Hepatocyte (in vitro differentiated cells): ENCODE measurements around the gene ZNF664. TPM values are rescaled to one million over a fixed set of nuclear protein-coding genes. Genes with fewer than 3 reads are reported as not detected.
A peak's percentile ranks its signal among the peaks of the same experiment; 100 is the strongest.

Experiments
- DNase-seq: peaks from one replicate; pipeline ENCODE4 v3.0.0-alpha.2; 2016; ENCODE audit warnings: low spot score
- H2AFZ ChIP-seq: fragments of 200-600 bp; sonication (generic); 2 replicates; pipeline ENCODE4 v1.6.0; 2016; ENCODE audit warnings: antibody characterized with exemption, mild to moderate bottlenecking
- H3K27ac ChIP-seq: fragments of 200-600 bp; sonication (generic); 2 replicates; pipeline ENCODE4 v1.5.1; 2016; ENCODE audit warnings: mild to moderate bottlenecking
- H3K27me3 ChIP-seq: fragments of 200-600 bp; sonication (generic); 2 replicates; pipeline ENCODE4 v1.6.1; 2016
- H3K36me3 ChIP-seq: fragments of 200-600 bp; sonication (generic); replicated peaks from 2 replicates; pipeline ENCODE4 v1.5.1; 2016; ENCODE audit warnings: low read depth; ENCODE audit not compliant: insufficient read depth
- H3K4me1 ChIP-seq: fragments of 200-600 bp; sonication (generic); 2 replicates; pipeline ENCODE4 v1.5.1; 2016; ENCODE audit warnings: mild to moderate bottlenecking, moderate library complexity; ENCODE audit not compliant: insufficient read depth
- H3K4me2 ChIP-seq: fragments of 200-600 bp; sonication (generic); 2 replicates; pipeline ENCODE4 v1.6.0; 2016
- H3K4me3 ChIP-seq: fragments of 200-600 bp; sonication (generic); 2 replicates; pipeline ENCODE4 v1.5.1; 2016; ENCODE audit warnings: mild to moderate bottlenecking
- H3K79me2 ChIP-seq: fragments of 200-600 bp; sonication (generic); 2 replicates; pipeline ENCODE4 v1.6.0; 2017; ENCODE audit warnings: mild to moderate bottlenecking
- H3K9me2 ChIP-seq: fragments of 200-600 bp; sonication (generic); replicated peaks from 2 replicates; pipeline ENCODE4 v1.6.0; 2017; ENCODE audit warnings: mild to moderate bottlenecking; ENCODE audit not compliant: insufficient read depth
- H3K9me3 ChIP-seq: fragments of 200-600 bp; sonication (generic); 2 replicates; pipeline ENCODE4 v1.5.1; 2016; ENCODE audit warnings: low read depth, mild to moderate bottlenecking
- H4K20me1 ChIP-seq: fragments of 200-600 bp; sonication (generic); 2 replicates; pipeline ENCODE4 v1.6.0; 2016; ENCODE audit warnings: mild to moderate bottlenecking; ENCODE audit not compliant: insufficient read depth, poor library complexity, severe bottlenecking
- EZH2 ChIP-seq: fragments of 200-600 bp; sonication (generic); IDR thresholded peaks from 2 replicates; pipeline ENCODE4 v1.6.1; 2016; ENCODE audit warnings: antibody characterized with exemption, mild to moderate bottlenecking, borderline replicate concordance
- EZH2phosphoT487 ChIP-seq: fragments of 200-600 bp; sonication (generic); IDR thresholded peaks from one replicate; pipeline ENCODE4 v1.6.1; 2018; ENCODE audit warnings: antibody characterized with exemption, mild to moderate bottlenecking, low read depth, moderate library complexity; ENCODE audit not compliant: unreplicated experiment, severe bottlenecking
- WGBS: methylation state at CpG from one replicate; pipeline ENCODE4 v1.1.6; 2016; ENCODE audit warnings: low lambda C conversion rate; ENCODE audit errors: missing lambda C conversion rate; 5-methylcytosine and 5-hydroxymethylcytosine counted together
- polyA plus RNA-seq: library from polyadenylated mRNA; unstranded; fragments of >200 nt; fragmentation: Nextera tagmentation; extraction: Ambion mirVana; gene quantifications from 2 replicates; pipeline ENCODE4 v1.2.1, GENCODE V29; 2016
- total RNA-seq: library from RNA; depleted of rRNA; stranded (reverse); fragments of >200 nt; gene quantifications from 2 replicates; pipeline ENCODE4 v1.2.3, GENCODE V29; 2014
- TF ChIP-seq, protein P1 (sequence below): fragments of 200-600 bp; sonication (generic); IDR thresholded peaks from 2 replicates; pipeline ENCODE4 v1.5.1; 2016; ENCODE audit warnings: antibody characterized with exemption, mild to moderate bottlenecking; ENCODE audit not compliant: poor library complexity

The ZNF664 gene
- 63.9 and 80.4 TPM in 2 replicates for total RNA-seq
- 13.5 and 17.6 TPM in 2 replicates for polyA plus RNA-seq

GRCh38 chr12:123972457-123973401 lies at the start of gene ZNF664, which contains the start of gene CCDC92:
Gene ZNF664, plus strand, starts transcription at chr12:123973215. Its CDS starts 38,930 bp downstream, at chr12:124012145.
Gene CCDC92, minus strand, starts transcription at chr12:123972831. Its CDS starts 28,526 bp downstream, at chr12:123944305.
- H3K4me1 ChIP-seq, result peaks cover 13% of the 10 kb centered on the region
- peaks cover 26% of the 10 kb centered on the region for H4K20me1 ChIP-seq
- H3K79me2 ChIP-seq, result peaks cover 82% of the 10 kb centered on the region
- WGBS, result 0% methylated on average over 2 of the region's 138 CpGs
- H3K9me2 ChIP-seq, result no peaks in the 10 kb centered on the region
- H3K4me2 ChIP-seq, result peak within 1 kb of the TSS; percentile 86
- no peaks in the 10 kb centered on the region for H3K27me3 ChIP-seq
- H3K36me3 ChIP-seq, result no peaks in the 10 kb centered on the region
- peak within 1 kb of the TSS; percentile 95 for H2AFZ ChIP-seq
- no peaks in the 10 kb centered on the region for H3K9me3 ChIP-seq
- peak within 1 kb of the TSS; percentile 99 for H3K27ac ChIP-seq
- DNase-seq, result peak; percentile 98
- no peak for TF ChIP-seq EZH2
- TF ChIP-seq, protein P1, sequence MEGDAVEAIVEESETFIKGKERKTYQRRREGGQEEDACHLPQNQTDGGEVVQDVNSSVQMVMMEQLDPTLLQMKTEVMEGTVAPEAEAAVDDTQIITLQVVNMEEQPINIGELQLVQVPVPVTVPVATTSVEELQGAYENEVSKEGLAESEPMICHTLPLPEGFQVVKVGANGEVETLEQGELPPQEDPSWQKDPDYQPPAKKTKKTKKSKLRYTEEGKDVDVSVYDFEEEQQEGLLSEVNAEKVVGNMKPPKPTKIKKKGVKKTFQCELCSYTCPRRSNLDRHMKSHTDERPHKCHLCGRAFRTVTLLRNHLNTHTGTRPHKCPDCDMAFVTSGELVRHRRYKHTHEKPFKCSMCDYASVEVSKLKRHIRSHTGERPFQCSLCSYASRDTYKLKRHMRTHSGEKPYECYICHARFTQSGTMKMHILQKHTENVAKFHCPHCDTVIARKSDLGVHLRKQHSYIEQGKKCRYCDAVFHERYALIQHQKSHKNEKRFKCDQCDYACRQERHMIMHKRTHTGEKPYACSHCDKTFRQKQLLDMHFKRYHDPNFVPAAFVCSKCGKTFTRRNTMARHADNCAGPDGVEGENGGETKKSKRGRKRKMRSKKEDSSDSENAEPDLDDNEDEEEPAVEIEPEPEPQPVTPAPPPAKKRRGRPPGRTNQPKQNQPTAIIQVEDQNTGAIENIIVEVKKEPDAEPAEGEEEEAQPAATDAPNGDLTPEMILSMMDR, result peak; percentile 33
- H3K4me3 ChIP-seq, result peak within 1 kb of the TSS; percentile 98

DNA sequence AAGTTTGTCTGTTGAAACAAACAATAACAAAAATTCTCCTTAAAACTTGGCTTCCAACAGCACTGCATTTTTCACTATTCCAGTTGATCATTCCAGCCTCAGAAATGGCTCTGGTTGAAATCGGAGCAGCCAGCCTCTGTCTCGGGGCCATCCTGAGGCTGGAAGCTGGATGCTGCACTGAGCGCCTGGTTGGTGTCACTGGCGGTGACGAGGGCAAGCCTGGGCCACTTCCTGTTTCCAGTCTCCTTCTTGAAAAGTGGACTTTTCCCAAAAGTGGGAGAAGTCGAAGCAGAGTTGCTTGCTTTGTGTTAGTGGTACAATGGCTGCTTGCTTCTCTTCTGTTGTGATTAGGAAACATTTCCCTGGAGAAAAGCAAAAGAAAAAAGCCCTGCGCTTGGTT lies 49.1 kb upstream of the ZNF664 start:
- H3K4me3 ChIP-seq, result no peak overlapping the region
- H3K9me2 ChIP-seq, result no peaks in the 10 kb centered on the region
- no peaks in the 10 kb centered on the region for H3K9me3 ChIP-seq
- no peaks in the 10 kb centered on the region for H3K36me3 ChIP-seq
- TF ChIP-seq, protein P1, result no peak
- TF ChIP-seq EZH2phosphoT487, result no peak
- H4K20me1 ChIP-seq, result no peaks in the 10 kb centered on the region
- no peaks in the 10 kb centered on the region for H3K79me2 ChIP-seq
- H3K27me3 ChIP-seq, result no peaks in the 10 kb centered on the region
- H3K27ac ChIP-seq, result no peak overlapping the region
- no peaks in the 10 kb centered on the region for H3K4me1 ChIP-seq
- no peak overlapping the region for H3K4me2 ChIP-seq
- WGBS, result 72% methylated on average over 7 of the region's 7 CpGs
- no peak overlapping the region for H2AFZ ChIP-seq
- DNase-seq, result no peak

GRCh38 chr12:123924539-123924938 lies 48.5 kb upstream of the ZNF664 start:
- Histone ChIP-seq H2AFZ (no peak overlapping the region), H3K27ac (no peak overlapping the region), H3K36me3 (no peaks in the 10 kb centered on the region), H3K9me3 (no peaks in the 10 kb centered on the region), H4K20me1 (no peaks in the 10 kb centered on the region), H3K4me1 (no peaks in the 10 kb centered on the region), H3K79me2 (no peaks in the 10 kb centered on the region), H3K27me3 (no peaks in the 10 kb centered on the region), H3K4me2 (no peak overlapping the region), H3K9me2 (no peaks in the 10 kb centered on the region), H3K4me3 (no peak overlapping the region)
- TF ChIP-seq, protein P1, result no peak
- no peak for TF ChIP-seq EZH2phosphoT487
- TF ChIP-seq EZH2, result no peak
- WGBS, result 97% methylated on average over 3 of the region's 4 CpGs
- no peak for DNase-seq
